Prostate gland (tissue), 2 donors: Measurements from ENCODE around the gene TMEM245.

ENCODE experiments used
- POLR2A ChIP-seq: fragments of 450-650 bp; IDR thresholded peaks from one replicate; pipeline ENCODE4 v1.6.1; 2016; ENCODE audit warnings: antibody characterized with exemption, mild to moderate bottlenecking
- POLR2AphosphoS5 ChIP-seq: sonication (generic); formaldehyde crosslinking; IDR thresholded peaks from one replicate; pipeline ENCODE4 v1.6.1; 2017; ENCODE audit warnings: antibody characterized with exemption
- TF ChIP-seq, protein P1 (sequence below), 4 experiments: fragments of 200-600 bp in 2 of 4; fragments of 450-650 bp in 2 of 4; sonication (generic) in 2 of 4; IDR thresholded peaks; 1 replicate in 3 of 4; 2 replicates in 1 of 4; pipeline ENCODE4 v1.5.1; 2016 to 2019; ENCODE audit warnings: antibody characterized with exemption in 4 of 4, mild to moderate bottlenecking in 2 of 4, moderate library complexity in 2 of 4

DNA sequence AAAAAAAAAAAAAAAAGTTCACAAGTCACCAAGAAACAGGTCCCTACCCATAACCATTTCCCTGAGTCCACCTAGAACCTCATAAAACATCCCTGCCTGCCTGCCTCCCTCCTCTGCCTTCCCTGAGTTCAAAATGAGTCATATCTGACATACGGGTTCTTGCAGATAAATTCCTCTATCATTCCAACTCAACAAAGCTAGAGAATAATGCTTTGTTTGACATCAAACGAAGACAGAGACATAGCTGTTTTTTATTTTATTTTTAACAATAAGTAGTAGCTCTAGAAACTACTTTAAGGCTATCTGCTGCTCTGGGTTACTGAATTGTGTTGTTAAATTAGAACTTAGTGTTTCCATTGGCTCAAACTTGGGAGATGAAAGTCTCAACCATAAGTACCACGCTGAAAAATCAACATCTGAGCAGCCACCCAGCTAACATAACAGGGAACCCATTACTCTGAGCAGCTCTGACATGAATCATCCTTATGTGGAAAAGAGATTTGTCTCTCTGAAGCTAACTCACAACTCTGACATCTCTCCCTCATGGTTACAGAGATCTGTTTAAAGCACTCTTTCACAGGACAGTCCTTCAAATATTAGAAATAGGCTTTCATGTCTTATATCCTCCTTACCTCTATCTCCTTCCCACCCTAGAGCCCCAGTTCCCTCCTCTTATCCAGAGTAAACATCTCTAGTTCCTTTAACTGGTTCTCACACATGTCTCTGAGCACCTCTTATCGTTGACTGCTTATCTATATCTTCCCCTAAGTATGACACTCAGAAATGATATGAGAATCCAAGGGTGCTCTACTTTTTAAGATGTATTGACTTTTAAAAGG, 12.1 kb downstream of the TMEM245 start:
- TF ChIP-seq, protein P1, sequence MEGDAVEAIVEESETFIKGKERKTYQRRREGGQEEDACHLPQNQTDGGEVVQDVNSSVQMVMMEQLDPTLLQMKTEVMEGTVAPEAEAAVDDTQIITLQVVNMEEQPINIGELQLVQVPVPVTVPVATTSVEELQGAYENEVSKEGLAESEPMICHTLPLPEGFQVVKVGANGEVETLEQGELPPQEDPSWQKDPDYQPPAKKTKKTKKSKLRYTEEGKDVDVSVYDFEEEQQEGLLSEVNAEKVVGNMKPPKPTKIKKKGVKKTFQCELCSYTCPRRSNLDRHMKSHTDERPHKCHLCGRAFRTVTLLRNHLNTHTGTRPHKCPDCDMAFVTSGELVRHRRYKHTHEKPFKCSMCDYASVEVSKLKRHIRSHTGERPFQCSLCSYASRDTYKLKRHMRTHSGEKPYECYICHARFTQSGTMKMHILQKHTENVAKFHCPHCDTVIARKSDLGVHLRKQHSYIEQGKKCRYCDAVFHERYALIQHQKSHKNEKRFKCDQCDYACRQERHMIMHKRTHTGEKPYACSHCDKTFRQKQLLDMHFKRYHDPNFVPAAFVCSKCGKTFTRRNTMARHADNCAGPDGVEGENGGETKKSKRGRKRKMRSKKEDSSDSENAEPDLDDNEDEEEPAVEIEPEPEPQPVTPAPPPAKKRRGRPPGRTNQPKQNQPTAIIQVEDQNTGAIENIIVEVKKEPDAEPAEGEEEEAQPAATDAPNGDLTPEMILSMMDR (IDR thresholded peaks at IDR 0.05), result no peak
- TF ChIP-seq POLR2AphosphoS5 (no peak), POLR2A (no peak)
